GM19372 (cell line): ENCODE data around the gene LRWD1.
"Not testable (repeated sequence)": the region's sequence is repeated elsewhere in the genome, so short reads cannot be mapped to it uniquely, and the experiment has no call there.

ENCODE experiments used
- ATAC-seq: cut with Tn5 transposase; IDR thresholded peaks from one replicate; pipeline ENCODE4 v1.9.1; 2021; ENCODE audit warnings: mild to moderate bottlenecking, low read depth, moderate library complexity; ENCODE audit not compliant: unreplicated experiment

Gene LRWD1

GRCh38 chr7:102493220-102493935 is 28.6 kb downstream of the LRWD1 start:
- ATAC-seq: not testable (repeated sequence)

- ATAC-seq: not testable (repeated sequence)
Observed at GRCh38 chr7:102494026-102494425, 29.2 kb downstream of the LRWD1 start.

DNA sequence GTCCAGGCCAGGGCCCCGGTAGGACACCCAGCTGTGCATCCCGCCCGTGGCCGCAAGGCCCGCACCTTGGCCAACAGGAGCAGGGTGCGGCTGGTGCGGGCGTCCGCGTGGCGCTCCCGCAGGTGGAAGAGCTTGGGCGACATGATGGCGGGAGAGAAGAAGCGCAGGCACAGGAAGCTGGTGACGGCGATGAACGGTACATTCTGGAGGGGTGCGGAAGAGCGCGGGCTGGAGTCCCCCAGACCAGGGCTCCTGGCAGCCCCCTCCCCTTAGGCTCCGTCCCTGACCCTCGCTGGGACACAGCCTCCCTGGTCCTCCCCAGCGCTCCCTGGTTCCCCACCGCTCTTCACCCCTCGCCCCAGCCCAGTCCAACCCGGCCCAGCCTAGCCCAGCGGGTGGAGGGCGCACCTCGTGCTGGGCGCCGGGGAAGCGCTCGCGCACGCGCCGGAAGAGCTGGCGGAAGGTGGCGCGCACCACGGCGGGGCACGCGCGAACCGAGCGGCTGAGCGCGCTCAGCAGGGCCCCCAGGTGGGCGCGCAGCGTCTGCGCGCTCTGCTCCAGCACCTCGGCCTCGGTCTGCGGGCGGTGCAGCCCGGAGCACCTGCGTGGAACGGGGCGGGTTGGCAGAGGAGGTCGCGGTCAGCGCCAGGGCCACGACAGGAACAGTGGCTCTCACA is 29.8 kb downstream of the LRWD1 start:
- peak; percentile 62 for ATAC-seq

DNA sequence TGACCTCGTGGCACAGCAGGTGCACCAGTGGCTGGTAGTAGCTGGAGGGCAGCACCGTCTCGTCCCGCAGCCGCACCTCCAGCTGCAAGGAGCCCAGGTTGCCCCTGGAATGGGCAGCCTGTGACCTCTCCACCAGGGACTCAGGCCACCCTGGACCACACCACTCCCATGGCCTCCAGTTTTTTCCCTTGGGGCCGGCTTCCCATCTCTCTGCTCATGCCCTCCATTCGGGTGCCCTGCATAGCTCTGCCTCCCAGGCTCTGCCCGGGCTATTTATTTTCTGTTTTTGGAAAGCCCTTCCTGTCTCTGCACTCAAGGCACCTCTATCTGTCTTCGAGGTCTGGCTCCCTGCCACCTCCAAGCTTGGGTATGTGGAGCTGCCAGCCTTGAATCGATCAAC is 32.1 kb downstream of the LRWD1 start:
- ATAC-seq: not testable (repeated sequence)

GRCh38 chr7:102497308-102497707 is 32.5 kb downstream of the LRWD1 start:
- ATAC-seq: not testable (repeated sequence)

- not testable (repeated sequence) for ATAC-seq
Observed at GRCh38 chr7:102498321-102498720, 33.5 kb downstream of the LRWD1 start.

DNA sequence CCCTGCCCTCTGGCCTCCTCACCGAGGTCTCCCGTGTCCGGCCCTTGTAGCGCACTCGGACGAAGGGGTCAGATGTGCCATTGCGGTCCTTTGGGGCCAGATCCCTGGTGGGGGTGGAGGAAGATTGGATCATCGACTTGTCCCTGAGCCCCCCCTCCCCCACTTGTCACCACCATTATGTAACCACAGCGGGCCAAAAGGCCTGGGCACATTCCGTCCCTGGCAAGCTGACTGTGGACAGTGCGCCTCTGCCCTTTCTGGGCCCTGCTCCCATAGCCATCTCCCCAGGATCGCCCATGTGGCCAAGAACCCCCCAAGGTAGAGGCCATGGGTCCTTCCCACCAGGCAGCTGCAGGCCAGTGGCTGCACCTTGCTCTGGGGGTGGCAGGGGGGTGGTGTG is 38.4 kb downstream of the LRWD1 start:
- ATAC-seq: not testable (repeated sequence)

- not testable (repeated sequence) for ATAC-seq
Observed at GRCh38 chr7:102505298-102506185, 40.8 kb downstream of the LRWD1 start.

DNA sequence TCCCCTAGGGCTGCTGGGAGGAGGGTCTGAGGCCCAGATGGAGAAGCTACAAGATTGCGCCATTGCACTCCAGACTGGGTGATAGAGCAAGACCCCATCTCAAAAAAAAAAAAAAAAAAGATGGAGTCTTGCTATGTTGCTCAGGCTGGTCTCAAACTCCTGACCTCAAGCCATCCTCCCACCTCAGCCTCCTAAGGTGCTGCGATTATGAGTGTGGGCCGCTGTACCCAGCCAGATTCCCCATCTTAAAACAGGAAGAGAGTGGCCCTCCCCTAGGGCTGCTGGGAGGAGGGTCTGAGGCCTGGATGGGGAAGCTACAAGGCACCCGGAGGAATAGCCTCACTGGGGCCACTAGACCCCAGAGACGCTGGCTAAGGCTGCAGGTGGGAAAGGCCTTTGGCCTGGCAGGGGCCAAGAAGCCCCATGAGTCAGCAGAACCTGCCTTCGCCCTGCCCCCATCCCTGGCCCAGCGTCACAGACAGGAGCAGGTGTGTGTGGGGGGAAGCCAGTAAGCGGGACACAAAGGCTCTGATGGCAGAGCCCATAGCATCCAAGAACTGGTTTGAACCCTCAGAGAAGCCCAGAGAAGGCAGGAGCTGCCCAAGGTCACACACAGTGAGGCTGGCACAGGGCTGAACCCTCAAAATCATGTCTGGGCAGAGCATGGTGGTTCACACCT is 42.8 kb downstream of the LRWD1 start:
- ATAC-seq: not testable (repeated sequence)

DNA sequence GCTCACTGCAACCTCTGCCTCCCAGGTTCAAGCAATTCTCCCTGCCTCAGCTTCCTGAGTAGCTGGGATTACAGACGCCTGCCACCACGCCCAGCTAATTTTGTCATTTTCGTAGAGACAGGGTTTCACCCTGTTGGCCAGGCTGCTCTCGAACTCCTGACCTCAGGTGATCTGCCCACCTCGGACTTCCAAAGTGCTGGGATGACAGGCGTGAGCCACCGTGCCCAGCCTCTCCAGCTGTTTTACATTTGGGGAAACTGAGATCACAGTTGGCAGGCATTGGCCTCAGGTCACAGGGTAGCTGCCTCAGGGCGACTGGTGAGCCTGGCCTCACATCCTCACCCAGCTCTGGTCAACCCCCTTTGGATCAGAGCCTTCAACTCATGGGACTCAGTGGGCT is 45.8 kb downstream of the LRWD1 start:
- ATAC-seq: not testable (repeated sequence)

DNA sequence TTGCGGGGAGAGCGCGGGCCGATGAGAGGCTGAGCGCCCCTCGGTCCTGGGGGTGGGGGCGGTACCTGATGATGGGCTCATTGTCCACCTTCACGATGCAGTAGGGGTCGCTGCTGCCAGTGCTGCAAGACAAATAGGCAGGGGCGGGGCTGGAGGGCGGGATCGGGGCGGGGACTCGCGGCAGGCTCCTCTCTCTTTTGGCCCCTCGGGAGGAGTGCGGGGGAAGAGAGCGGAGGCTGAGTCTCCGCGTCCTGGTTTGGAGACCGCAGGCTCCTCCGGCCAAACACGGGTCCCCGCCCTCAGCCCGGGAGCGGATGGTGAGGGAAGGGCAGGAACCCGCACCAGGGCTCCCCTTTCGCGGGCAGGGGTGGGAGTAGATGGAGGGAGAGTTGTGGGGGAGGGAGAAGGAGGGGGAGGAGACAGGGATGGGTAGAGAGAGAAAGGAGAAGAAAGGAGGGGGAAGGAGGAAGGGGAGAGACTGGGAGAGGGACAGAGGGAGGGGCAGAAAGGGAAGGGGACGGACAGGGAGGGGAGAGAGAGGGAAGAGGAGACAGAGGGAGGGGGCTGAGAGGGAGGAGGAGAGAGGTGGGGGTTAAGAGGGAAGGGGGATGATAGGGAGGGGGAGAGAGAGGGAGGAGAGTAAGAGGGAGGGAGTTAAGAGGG is 47.2 kb downstream of the LRWD1 start:
- peak; percentile 42 for ATAC-seq

DNA sequence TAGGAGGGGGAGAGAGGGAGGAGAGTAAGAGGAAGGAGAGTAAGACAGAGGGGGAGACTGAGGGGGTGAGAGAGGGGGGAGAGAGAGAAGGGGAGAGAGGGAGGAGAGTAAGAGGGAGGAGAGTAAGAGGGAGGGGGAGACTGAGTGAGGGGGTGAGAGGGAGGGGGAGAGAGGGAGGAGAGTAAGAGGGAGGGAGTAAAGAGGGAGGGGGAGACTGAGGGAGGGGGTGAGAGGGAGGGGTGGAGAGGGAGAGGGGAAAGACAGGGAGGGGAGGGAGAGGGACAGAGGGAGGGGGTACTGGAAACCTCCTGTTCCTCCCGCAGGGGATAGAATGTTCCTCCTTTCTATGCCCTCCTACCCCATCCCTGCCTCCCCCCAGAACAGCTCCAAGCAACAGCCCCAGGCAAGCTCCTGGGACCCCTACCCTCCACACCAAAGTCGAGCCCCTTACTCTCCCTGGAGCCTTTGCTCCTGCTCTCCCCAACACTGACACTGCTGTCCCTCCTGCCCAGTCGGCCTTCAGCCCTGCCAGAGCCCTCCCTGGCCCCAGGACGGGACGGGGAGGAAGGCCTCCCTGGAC is 47.9 kb downstream of the LRWD1 start:
- not testable (repeated sequence) for ATAC-seq

GRCh38 chr7:102514881-102515721 is 50.3 kb downstream of the LRWD1 start:
- peak; percentile 56 for ATAC-seq

DNA sequence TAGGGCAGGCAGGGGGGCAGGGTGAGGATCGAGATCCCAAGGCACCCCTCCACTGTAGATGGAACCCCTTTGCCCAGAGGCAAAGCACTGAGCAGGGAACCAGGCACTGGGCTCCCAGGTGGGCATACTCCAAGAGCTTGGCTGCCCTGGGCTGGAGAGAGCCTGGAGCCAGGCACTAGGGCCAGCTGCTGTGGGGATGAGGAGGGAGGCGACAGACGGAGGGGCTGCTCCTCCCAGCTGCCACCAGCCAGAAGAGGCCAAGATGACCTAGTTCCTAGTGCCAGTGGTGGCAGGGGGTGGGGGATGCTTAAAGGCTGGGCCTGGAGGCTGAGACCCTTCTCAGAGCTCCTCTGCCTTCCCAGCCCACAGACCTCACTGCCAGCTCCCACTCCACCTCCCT is 51.1 kb downstream of the LRWD1 start:
- not testable (repeated sequence) for ATAC-seq

GRCh38 chr7:102516951-102517350 is 52.2 kb downstream of the LRWD1 start:
- not testable (repeated sequence) for ATAC-seq

GRCh38 chr7:102517550-102518147 is 52.9 kb downstream of the LRWD1 start, which contains the start of gene RASA4B:
Gene RASA4B, minus strand, starts transcription at chr7:102517777. Its CDS starts 67 bp downstream, at chr7:102517710.
- ATAC-seq: peak; percentile 87

- not testable (repeated sequence) for ATAC-seq
Observed at GRCh38 chr7:102520797-102521196, 56.0 kb downstream of the LRWD1 start.
